Measurements from ENCODE around the gene KLRD1.
"Not testable (repeated sequence)": the region's sequence is repeated elsewhere in the genome, so short reads cannot be mapped to it uniquely, and the experiment has no call there.

The KLRD1 gene

GRCh38 chr12:10339053-10339840 is 31.6 kb downstream of the KLRD1 start:
- no peak for DNase-seq (ENCODE audit: extremely low read depth, low read depth)

DNA sequence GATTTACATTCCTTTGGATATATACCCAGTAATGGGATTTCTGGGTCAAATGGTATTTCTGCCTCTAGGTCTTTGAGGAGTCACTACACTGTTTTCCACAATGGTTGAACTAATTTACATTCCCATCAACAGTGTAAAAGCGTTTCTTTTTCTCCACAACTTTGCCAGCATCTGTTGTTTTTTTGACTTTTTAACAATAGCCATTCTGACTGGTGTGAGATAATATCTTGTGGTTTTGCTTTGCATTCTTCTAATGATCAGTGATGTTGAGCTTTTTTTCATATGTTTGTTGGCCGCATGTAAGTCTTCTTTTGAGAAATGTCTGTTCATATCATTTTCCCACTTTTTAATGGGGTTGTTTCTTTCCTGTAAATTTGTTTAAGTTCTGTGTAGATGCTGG is 33.3 kb downstream of the KLRD1 start:
- DNase-seq (ENCODE audit: extremely low read depth, low read depth), result not testable (repeated sequence)

More at GRCh38 chr12:10339053-10339840, 31.6 kb downstream of the KLRD1 start:
- TF ChIP-seq, protein P1, sequence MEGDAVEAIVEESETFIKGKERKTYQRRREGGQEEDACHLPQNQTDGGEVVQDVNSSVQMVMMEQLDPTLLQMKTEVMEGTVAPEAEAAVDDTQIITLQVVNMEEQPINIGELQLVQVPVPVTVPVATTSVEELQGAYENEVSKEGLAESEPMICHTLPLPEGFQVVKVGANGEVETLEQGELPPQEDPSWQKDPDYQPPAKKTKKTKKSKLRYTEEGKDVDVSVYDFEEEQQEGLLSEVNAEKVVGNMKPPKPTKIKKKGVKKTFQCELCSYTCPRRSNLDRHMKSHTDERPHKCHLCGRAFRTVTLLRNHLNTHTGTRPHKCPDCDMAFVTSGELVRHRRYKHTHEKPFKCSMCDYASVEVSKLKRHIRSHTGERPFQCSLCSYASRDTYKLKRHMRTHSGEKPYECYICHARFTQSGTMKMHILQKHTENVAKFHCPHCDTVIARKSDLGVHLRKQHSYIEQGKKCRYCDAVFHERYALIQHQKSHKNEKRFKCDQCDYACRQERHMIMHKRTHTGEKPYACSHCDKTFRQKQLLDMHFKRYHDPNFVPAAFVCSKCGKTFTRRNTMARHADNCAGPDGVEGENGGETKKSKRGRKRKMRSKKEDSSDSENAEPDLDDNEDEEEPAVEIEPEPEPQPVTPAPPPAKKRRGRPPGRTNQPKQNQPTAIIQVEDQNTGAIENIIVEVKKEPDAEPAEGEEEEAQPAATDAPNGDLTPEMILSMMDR (IDR thresholded peaks at IDR 0.05; ENCODE audit: low read depth, low read length), result no peak

GRCh38 chr12:10341892-10342509 is 34.3 kb downstream of the KLRD1 start:
- TF ChIP-seq, protein P1 (IDR thresholded peaks at IDR 0.05; ENCODE audit: low read depth, low read length), result no peak
- no peak for DNase-seq (ENCODE audit: extremely low read depth, low read depth)

- not testable (repeated sequence) for DNase-seq (ENCODE audit: extremely low read depth, low read depth)
Measured at GRCh38 chr12:10351457-10351856, 43.8 kb downstream of the KLRD1 start.

- TF ChIP-seq, protein P1 (IDR thresholded peaks at IDR 0.05; ENCODE audit: low read depth, low read length), result no peak
Measured at GRCh38 chr12:10354071-10354470, 46.4 kb downstream of the KLRD1 start.

GRCh38 chr12:10354502-10354901 is 46.8 kb downstream of the KLRD1 start:
- no peak for DNase-seq (ENCODE audit: extremely low read depth, low read depth)
- TF ChIP-seq, protein P1 (IDR thresholded peaks at IDR 0.05; ENCODE audit: low read depth, low read length), result no peak

More at GRCh38 chr12:10354071-10354470, 46.4 kb downstream of the KLRD1 start:
- no peak for DNase-seq (ENCODE audit: extremely low read depth, low read depth)

DNA sequence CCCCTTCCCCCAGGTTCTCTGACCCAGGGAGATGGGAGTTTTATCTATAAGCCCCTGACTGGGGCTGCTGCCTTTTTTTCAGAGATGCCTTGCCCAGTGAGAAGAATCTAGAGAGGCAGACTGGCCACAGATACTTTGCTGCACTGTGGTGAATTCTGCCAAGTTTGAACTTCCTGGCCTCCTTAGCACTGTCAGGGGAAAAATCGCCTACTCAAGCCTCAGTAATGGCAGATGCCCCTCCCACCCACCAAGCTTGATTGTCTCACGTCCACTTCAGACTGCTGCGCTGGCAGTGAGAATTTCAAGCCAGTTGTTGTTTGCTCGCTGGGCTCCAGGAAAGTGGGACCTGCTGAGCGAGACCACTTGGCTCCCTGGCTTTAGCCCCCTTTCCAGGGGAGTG is 50.5 kb downstream of the KLRD1 start:
- TF ChIP-seq, protein P1 (IDR thresholded peaks at IDR 0.05; ENCODE audit: low read depth, low read length), result no peak
- DNase-seq (ENCODE audit: extremely low read depth, low read depth), result no peak

GRCh38 chr12:10358969-10359368 is 51.3 kb downstream of the KLRD1 start:
- TF ChIP-seq, protein P1 (IDR thresholded peaks at IDR 0.05; ENCODE audit: low read depth, low read length), result no peak
- DNase-seq (ENCODE audit: extremely low read depth, low read depth), result no peak

Data from AG09319 (cell line).